Fibroblast of skin of scalp (primary cell): ENCODE measurements around the gene FBXW7.

Experiments
- DNase-seq: peaks from one replicate; pipeline ENCODE4 v3.0.0-alpha.2; 2013

Gene FBXW7

DNA sequence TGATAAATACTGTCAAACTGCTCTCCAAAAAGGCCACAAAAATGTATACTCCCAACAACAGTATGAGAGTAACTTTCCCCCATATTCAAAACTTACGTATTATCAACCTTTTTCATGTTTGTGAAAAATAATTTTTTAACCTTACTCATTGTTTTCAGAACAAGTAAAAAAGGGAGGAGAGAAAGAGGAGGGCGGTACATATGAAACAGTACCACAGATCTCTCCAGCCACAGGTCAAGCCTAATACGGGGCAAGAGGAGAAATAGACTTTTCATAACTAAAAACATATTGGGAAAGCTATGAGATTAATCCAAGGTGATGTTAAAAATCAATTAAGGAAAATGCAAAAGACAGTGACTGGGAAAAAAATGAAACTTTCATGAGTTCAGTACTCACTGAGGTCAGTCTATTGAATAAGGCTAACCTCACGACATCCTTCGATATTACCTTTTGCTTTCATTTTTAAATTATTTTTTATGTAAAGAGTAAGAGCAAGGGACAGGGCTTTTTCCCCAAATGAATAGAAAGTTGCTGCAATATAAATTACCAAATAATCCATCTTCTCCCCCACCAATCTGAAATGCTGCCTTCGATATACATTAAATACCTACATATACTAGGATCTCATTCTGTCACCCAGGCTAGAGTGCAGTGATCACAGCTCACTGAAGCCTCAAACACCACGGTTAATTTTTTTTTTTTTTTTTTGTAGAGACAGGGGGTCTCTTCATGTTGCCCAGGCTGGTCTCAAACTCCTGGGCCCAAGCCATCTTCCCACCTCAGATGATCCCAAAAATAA lies 25.3 kb downstream of the FBXW7 start:
- DNase-seq = no peak

- DNase-seq = no peak
These were observed 26.2 kb downstream of the FBXW7 start for GRCh38 chr4:152509595-152510225.

DNA sequence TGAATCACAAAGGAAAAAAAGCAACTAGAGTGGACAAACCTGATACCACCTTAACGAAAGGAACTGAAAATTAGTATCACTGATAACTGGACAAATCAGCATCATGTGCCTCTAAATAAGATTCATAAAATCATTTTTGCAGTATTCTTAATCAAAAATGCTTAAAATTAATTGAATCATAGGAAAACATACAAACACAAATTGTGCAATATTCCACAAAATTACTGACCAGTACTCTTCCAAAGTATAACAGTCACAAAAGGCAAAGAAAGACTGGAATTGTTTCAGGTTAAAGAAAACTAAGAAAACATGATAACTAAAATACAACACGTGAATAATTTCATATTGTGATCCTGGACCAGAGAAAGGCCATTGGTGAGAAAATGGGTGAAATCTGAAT lies 27.1 kb downstream of the FBXW7 start:
- DNase-seq = no peak

DNA sequence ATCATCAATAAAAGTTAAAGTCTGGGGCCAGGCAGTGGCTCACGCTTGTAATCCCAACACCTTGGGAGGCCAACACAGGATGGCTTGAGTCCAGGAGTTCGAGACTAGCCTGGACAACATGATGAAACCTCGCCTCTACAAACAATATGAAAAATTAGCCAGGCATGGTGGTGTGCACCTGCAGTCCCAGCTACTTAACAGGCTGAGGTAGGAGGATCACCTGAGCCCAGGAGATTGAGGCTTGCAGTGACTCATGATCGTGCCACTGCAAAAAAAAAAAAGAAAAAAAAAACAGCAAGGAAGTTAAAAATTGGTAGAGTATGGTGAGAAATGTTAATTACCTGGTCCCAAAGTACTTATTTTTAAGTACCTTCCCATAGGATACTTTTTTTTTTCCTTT lies 27.5 kb downstream of the FBXW7 start:
- no peak for DNase-seq

GRCh38 chr4:152503653-152504290 lies 32.1 kb downstream of the FBXW7 start:
- peak; percentile 61 for DNase-seq

GRCh38 chr4:152501846-152502536 lies 33.9 kb downstream of the FBXW7 start:
- DNase-seq = peak; percentile 38

DNA sequence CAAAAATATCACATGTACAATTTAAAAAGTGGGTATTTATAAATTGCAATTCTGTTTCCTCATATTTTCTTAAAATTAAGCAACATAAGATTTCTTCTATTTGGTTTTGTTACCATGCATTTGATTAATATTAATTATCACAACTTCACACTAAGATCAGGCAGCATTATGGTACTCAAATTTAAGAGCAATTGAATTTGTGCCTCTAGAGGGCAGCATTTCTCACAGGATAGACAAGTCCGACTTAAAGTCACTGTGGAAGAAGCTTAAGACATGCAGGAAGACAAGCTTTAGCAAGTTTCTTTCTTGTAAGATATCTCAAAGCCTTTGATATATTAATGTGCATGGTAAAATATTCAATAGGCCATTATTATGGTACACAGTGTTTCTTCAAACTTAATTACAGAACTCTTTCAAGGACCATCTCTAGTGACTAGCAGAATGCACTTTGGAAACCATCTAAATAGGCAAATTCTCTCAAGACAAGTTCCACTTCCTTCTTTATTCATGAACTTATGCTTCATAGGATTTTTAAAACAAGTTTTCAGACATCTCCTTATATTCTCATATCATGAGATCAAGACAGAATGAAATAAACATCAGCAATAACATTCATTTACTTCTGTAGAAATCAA lies 35.0 kb downstream of the FBXW7 start:
- peak; percentile 85 for DNase-seq

- DNase-seq = no peak
These were observed 35.6 kb downstream of the FBXW7 start for GRCh38 chr4:152500275-152500674.

DNA sequence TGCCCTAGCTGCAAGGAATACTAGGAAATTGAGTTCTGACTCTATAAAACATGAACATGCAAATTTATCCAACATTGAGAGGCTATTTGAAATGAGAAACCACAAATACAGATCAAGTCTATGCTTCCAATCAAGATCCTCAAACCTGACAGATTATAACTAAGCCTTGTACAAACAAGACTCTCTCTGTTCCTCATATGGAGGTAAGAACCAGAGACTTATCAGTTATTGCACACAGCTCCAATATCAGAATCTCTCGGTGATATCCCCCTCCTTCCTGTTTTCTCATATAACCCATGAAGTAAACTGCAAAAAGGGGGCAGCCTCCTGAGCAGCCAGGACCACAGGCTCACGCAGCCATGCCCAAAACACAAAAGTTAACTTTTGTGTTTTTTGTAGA lies 36.5 kb downstream of the FBXW7 start:
- no peak for DNase-seq

GRCh38 chr4:152494020-152494419 lies 41.9 kb downstream of the FBXW7 start:
- no peak for DNase-seq

GRCh38 chr4:152488246-152488645 lies 47.6 kb downstream of the FBXW7 start:
- DNase-seq = no peak

GRCh38 chr4:152486429-152487389 lies 49.2 kb downstream of the FBXW7 start:
- no peak for DNase-seq

GRCh38 chr4:152485726-152486276 lies 50.1 kb downstream of the FBXW7 start:
- peak; percentile 63 for DNase-seq

GRCh38 chr4:152482211-152482610 lies 53.7 kb downstream of the FBXW7 start:
- DNase-seq = peak; percentile 24

DNA sequence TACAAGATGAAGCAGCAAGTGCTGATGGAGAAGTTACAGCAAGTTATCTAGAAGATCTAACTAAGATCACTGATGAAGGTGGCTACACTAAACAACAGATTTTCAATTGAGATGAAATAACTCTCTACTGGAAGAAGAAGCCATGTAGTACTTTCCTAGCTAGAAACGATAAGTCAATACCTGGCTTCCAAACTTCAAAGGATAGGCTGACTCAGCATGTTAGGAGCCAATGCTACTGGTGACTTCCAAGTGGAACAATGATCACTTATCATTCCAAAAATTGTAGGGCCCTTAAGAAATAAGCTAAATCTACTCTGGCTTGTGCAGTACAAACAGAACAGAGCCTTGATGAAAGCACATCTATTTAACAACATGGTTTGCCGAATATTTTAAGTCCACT lies 55.0 kb downstream of the FBXW7 start:
- DNase-seq = no peak

- no peak for DNase-seq
These were observed 55.6 kb downstream of the FBXW7 start for GRCh38 chr4:152480326-152480725.

- DNase-seq = peak; percentile 62
These were observed 56.4 kb downstream of the FBXW7 start for GRCh38 chr4:152479428-152480026.

- DNase-seq = peak; percentile 53
These were observed 57.2 kb downstream of the FBXW7 start for GRCh38 chr4:152478461-152479237.

- DNase-seq = no peak
These were observed 59.1 kb downstream of the FBXW7 start for GRCh38 chr4:152476796-152477195.

DNA sequence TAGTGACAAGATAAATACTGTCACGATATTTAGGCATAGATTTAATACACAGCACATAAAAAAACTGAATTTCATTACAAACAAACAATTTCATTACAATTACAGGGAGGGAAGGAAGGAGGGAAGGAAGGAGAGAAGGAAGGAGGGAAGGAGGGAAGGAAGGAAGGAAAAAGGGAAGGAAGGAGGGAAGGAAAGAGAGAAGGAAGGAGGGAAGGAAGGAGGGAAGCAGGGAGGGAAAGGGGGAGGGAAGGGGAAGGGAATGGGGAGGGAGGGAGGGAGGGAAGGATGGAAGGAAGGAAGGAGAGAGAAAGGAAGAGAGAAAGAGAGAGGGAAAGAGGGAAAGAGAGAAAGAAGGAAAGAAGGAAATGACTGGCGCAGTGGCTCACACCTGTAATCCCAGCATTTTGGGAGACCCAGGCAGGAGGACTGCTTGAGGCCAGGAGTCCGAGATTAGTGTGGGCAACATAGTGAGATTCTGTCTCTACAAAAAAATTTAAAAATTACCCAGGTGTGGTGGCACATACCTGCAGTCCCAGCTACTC lies 64.6 kb downstream of the FBXW7 start:
- no peak for DNase-seq
